HCT116 (cell line): ENCODE results near the gene RAG1. TPM values are rescaled to one million over a fixed set of nuclear protein-coding genes. Genes with fewer than 3 reads are reported as not detected.
A peak's percentile ranks its signal among the peaks of the same experiment; 100 is the strongest.

Source experiments
- ATAC-seq: fragments of 200-7000 bp; cut with Tn5 transposase; 2 replicates; pipeline ENCODE4 v1.9.1; 2020; ENCODE audit warnings: mild to moderate bottlenecking, moderate library complexity
- BruUV-seq: library from RNA; stranded (reverse); fragments of 400-500 nt; replicated peaks from 2 replicates; lab custom pipeline; 2021; lab: Mats Ljungman, UMichigan
- CTCF ChIA-PET: fragments of 300-600 bp; sonication (Branson Sonifier 250); formaldehyde crosslinking; loops from one replicate; lab custom pipeline; 2021; ENCODE audit warnings: antibody characterized with exemption; lab: Charles Lee
- POLR2A ChIA-PET: fragments of 300-600, 350-600 bp; sonication (Branson Sonifier 250); formaldehyde crosslinking; loops from one replicate; lab custom pipeline; 2021; ENCODE audit warnings: antibody characterized with exemption; lab: Charles Lee
- RAD21 ChIA-PET, 2 experiments: fragments of 300-600 bp; sonication (Branson Sonifier 250); formaldehyde crosslinking; loops; one replicate each; lab custom pipeline; 2023; ENCODE audit warnings: low total read pairs in 2 of 2; ENCODE audit not compliant: uncharacterized antibody in 2 of 2, unreplicated experiment in 2 of 2, low non-redundant PET in 1 of 2; lab: Charles Lee
- DNase-seq: peaks from one replicate; pipeline ENCODE4 v3.0.0-alpha.2; 2010; ENCODE audit warnings: low read depth, low spot score
- H2AFZ ChIP-seq: fragments of 200-600 bp; shearing (Covaris generic), sonication (generic); 2 replicates; pipeline ENCODE4 v1.6.1; 2017; ENCODE audit warnings: low read depth, mixed run types, mixed read lengths, antibody characterized with exemption, low read length; ENCODE audit not compliant: poor library complexity, severe bottlenecking
- H3K27ac ChIP-seq: 2 replicates; pipeline ENCODE4 v1.5.1; 2012; ENCODE audit warnings: low read depth, low read length
- H3K27me3 ChIP-seq: fragments of 200-600 bp; sonication (generic); 2 replicates; pipeline ENCODE4 v1.6.1; 2016; ENCODE audit warnings: mixed run types, low read length, mixed read lengths; ENCODE audit not compliant: insufficient read depth
- H3K36me3 ChIP-seq, 2 experiments: fragments of 200-500 bp in 1 of 2; fragments of 200-600 bp in 1 of 2; sonication (Bioruptor generic) in 1 of 2; sonication (generic) in 1 of 2; 2 replicates each; pipeline versions ENCODE4 v1.5.1 to v1.6.1; 2014 to 2016; ENCODE audit warnings: low read length in 2 of 2, inconsistent platforms in 1 of 2, mixed read lengths in 1 of 2, mixed run types in 1 of 2; ENCODE audit not compliant: insufficient read depth in 2 of 2, control insufficient read depth in 1 of 2
- H3K4me1 ChIP-seq, 2 experiments: fragments of 200-600 bp in 1 of 2; sonication (generic) in 1 of 2; 2 replicates each; pipeline versions ENCODE4 v1.5.1 to v1.6.1; 2012 to 2017; ENCODE audit warnings: low read length in 2 of 2, inconsistent platforms in 1 of 2, mild to moderate bottlenecking in 1 of 2, mixed read lengths in 1 of 2, mixed run types in 1 of 2, moderate library complexity in 1 of 2; ENCODE audit not compliant: insufficient read depth in 2 of 2, control insufficient read depth in 1 of 2
- H3K4me2 ChIP-seq: fragments of 200-600 bp; sonication (generic); 2 replicates; pipeline ENCODE4 v1.6.1; 2017; ENCODE audit warnings: mixed run types, low read length, mixed read lengths
- H3K4me3 ChIP-seq, 2 experiments: fragments of 200-600 bp in 1 of 2; sonication (generic) in 1 of 2; replicated peaks in 1 of 2; 2 replicates each; pipeline ENCODE4 v1.5.1; 2011 to 2016; ENCODE audit warnings: low read length in 2 of 2, control low read depth in 1 of 2, low read depth in 1 of 2, mild to moderate bottlenecking in 1 of 2, mixed read lengths in 1 of 2, mixed run types in 1 of 2
- H3K79me2 ChIP-seq: fragments of 200-600 bp; sonication (generic); 2 replicates; pipeline ENCODE4 v1.6.1; 2017; ENCODE audit warnings: mild to moderate bottlenecking, mixed run types, low read length, moderate library complexity, mixed read lengths; ENCODE audit not compliant: insufficient read depth
- H3K9ac ChIP-seq: fragments of 200-600 bp; sonication (generic); 2 replicates; pipeline ENCODE4 v1.6.1; 2016; ENCODE audit warnings: low read length, mixed read lengths
- H3K9me2 ChIP-seq: fragments of 200-600 bp; sonication (generic), shearing (Covaris generic); 2 replicates; pipeline ENCODE4 v1.6.1; 2017; ENCODE audit warnings: mixed run types, mild to moderate bottlenecking, moderate library complexity; ENCODE audit not compliant: insufficient read depth
- H3K9me3 ChIP-seq, 2 experiments: fragments of 200-500 bp in 1 of 2; fragments of 200-600 bp in 1 of 2; sonication (Bioruptor generic) in 1 of 2; sonication (generic) in 1 of 2; 2 replicates each; pipeline ENCODE4 v1.6.1; 2014 to 2017; ENCODE audit warnings: low read length in 2 of 2, mixed read lengths in 2 of 2, inconsistent platforms in 1 of 2, low read depth in 1 of 2, mild to moderate bottlenecking in 1 of 2, mixed run types in 1 of 2, moderate library complexity in 1 of 2; ENCODE audit not compliant: control insufficient read depth in 1 of 2, insufficient read depth in 1 of 2
- H4K20me1 ChIP-seq: fragments of 200-600 bp; sonication (generic), shearing (Covaris generic); 2 replicates; pipeline ENCODE4 v1.6.1; 2017; ENCODE audit warnings: mixed run types, mild to moderate bottlenecking, moderate library complexity; ENCODE audit not compliant: insufficient read depth
- CBX3 ChIP-seq: IDR thresholded peaks from 2 replicates; pipeline ENCODE4 v1.6.1; 2012; ENCODE audit warnings: low read depth
- CTCF ChIP-seq, 3 experiments: fragments of 200-600 bp in 1 of 3; sonication (generic) in 1 of 3; IDR thresholded peaks in 2 of 3; conservative IDR thresholded peaks in 1 of 3; 2 replicates each; pipeline ENCODE4 v1.5.1; 2012 to 2017; ENCODE audit warnings: low read depth in 2 of 3, low read length in 2 of 3, antibody characterized with exemption in 1 of 3, borderline replicate concordance in 1 of 3, control low read depth in 1 of 3, mild to moderate bottlenecking in 1 of 3, mixed read lengths in 1 of 3, mixed run types in 1 of 3, moderate library complexity in 1 of 3; ENCODE audit not compliant: insufficient read depth in 1 of 3
- POLR2A ChIP-seq: IDR thresholded peaks from 2 replicates; pipeline ENCODE4 v1.7.0; 2011; ENCODE audit warnings: borderline replicate concordance; ENCODE audit not compliant: insufficient read depth, insufficient read length; ENCODE audit errors: extremely low read depth
- POLR2AphosphoS5 ChIP-seq: IDR thresholded peaks from 2 replicates; pipeline ENCODE4 v1.6.1; 2011; ENCODE audit warnings: mild to moderate bottlenecking, low read depth, low read length, moderate library complexity
- RAD21 ChIP-seq: IDR thresholded peaks from 2 replicates; pipeline ENCODE4 v1.6.1; 2012; ENCODE audit warnings: low read depth, mild to moderate bottlenecking
- YY1 ChIP-seq: IDR thresholded peaks from 2 replicates; pipeline ENCODE4 v1.6.1; 2011; ENCODE audit warnings: low read length, low read depth, moderate library complexity, mild to moderate bottlenecking; ENCODE audit not compliant: insufficient replicate concordance; ENCODE audit errors: extremely low read depth
- intact Hi-C: fragments of 100-400 bp; cut with micrococcal nuclease; formaldehyde crosslinking; loops from 2 replicates; pipeline ENCODE4 v1.10.0; 2022
- total RNA-seq: library from RNA; stranded (reverse); gene quantifications from one replicate; pipeline ENCODE4 v1.2.1, GENCODE V29; 2021; ENCODE audit not compliant: unreplicated experiment

The RAG1 gene
- total RNA-seq, 1 experiment from 2014 or later: 0.54 TPM

GRCh38 chr11:36534276-36534840 lies 33.4 kb upstream of the RAG1 start:
- BruUV-seq: no TSS peak
- ATAC-seq: no peak
- intact Hi-C loops: no loop called here

GRCh38 chr11:36540998-36541397 lies 26.8 kb upstream of the RAG1 start:
- H3K27ac ChIP-seq: no peak overlapping the region
- intact Hi-C loops: loop anchor here (2.0 kb wide), 1 partner anchor 30 kb away; the partner anchor contains the start of gene TRAF6
- H2AFZ ChIP-seq: no peak overlapping the region
- ChIA-PET POLR2A (no interaction called here), RAD21 (interaction anchor here in 1 of 2 experiments (0.6 kb wide), 1 partner anchor 30 kb away, joined by 3 read pairs; no protein-coding TSS in a partner anchor), CTCF (interaction anchor here (0.6 to 1.3 kb wide), 7 partner anchors 10 to 251 kb away, joined by 3 to 11 read pairs (median 4); partner anchors contain the start of gene TRAF6)
- no peaks in the 10 kb centered on the region for H3K36me3 ChIP-seq
- no peak overlapping the region for H3K4me2 ChIP-seq
- BruUV-seq: no TSS peak
- no peak overlapping the region for H3K9ac ChIP-seq
- TF ChIP-seq CTCF (IDR thresholded peaks at IDR 0.05 in 2 of 3, conservative IDR thresholded peaks at IDR 0.05 in 1 of 3; ENCODE audit: borderline replicate concordance in 1 of 3, insufficient read depth in 1 of 3, low read depth in 2 of 3, low read length in 2 of 3) (peak; percentile 15 to 51 (median 42); a peak in 4 of 6 replicates), YY1 (no peak), CBX3 (no peak), RAD21 (peak; percentile 57)
- no peaks in the 10 kb centered on the region for H3K79me2 ChIP-seq
- H3K27me3 ChIP-seq: peaks cover 31% of the 10 kb centered on the region; the same call in 1 of the 2 replicates
- no peaks in the 10 kb centered on the region for H4K20me1 ChIP-seq
- H3K9me3 ChIP-seq: no peaks in the 10 kb centered on the region
- DNase-seq: peak; percentile 38
- no peaks in the 10 kb centered on the region for H3K9me2 ChIP-seq
- peak; percentile 91 for ATAC-seq
- no peak overlapping the region for H3K4me3 ChIP-seq
- no peaks in the 10 kb centered on the region for H3K4me1 ChIP-seq

More at GRCh38 chr11:36534276-36534840, 33.4 kb upstream of the RAG1 start:
- H3K4me2 ChIP-seq: no peak overlapping the region
- no peaks in the 10 kb centered on the region for H3K9me2 ChIP-seq
- H3K27ac ChIP-seq: no peak overlapping the region
- H4K20me1 ChIP-seq: no peaks in the 10 kb centered on the region
- no peaks in the 10 kb centered on the region for H3K79me2 ChIP-seq
- no peaks in the 10 kb centered on the region for H3K27me3 ChIP-seq
- CTCF ChIA-PET: no interaction called here
- no peaks in the 10 kb centered on the region for H3K4me1 ChIP-seq
- H3K4me3 ChIP-seq: no peak overlapping the region
- H3K36me3 ChIP-seq: no peaks in the 10 kb centered on the region
- no peak overlapping the region for H3K9ac ChIP-seq
- RAD21 ChIA-PET: no interaction called here
- no peak for DNase-seq
- H2AFZ ChIP-seq: no peak overlapping the region
- TF ChIP-seq POLR2A (no peak), POLR2AphosphoS5 (no peak)
- no peaks in the 10 kb centered on the region for H3K9me3 ChIP-seq
- POLR2A ChIA-PET: no interaction called here
